Psoas muscle (tissue), 8 donors: ENCODE measurements around the gene TMEM167A. TPM values are rescaled to one million over a fixed set of nuclear protein-coding genes. Genes with fewer than 3 reads are reported as not detected.

Experiments
- ATAC-seq, 4 donors: fragments of 200-7000 bp; cut with Tn5 transposase; one replicate each; pipeline ENCODE4 v1.9.1; 2020; ENCODE audit warnings: moderate library complexity in 3 of 4, mild to moderate bottlenecking in 2 of 4
- DNase-seq, 2 donors: peaks; one replicate each; pipeline ENCODE4 v3.0.0-alpha.2; 2020
- H3K27ac ChIP-seq: fragments of 200-600 bp; one replicate; pipeline ENCODE4 v1.8.0; 2022
- H3K27me3 ChIP-seq, 3 donors: fragments of 200-600 bp in 1 of 3; one replicate each; pipeline versions ENCODE4 v1.6.1 to v1.8.0; 2013 to 2022; ENCODE audit warnings: low read length in 2 of 3, mild to moderate bottlenecking in 2 of 3, moderate library complexity in 1 of 3; ENCODE audit not compliant: insufficient read depth in 3 of 3
- H3K36me3 ChIP-seq, 2 donors: fragments of 200-600 bp in 1 of 2; one replicate each; pipeline versions ENCODE4 v1.6.1 to v1.8.0; 2013 to 2022; ENCODE audit warnings: low read depth in 1 of 2, mild to moderate bottlenecking in 1 of 2, moderate library complexity in 1 of 2; ENCODE audit not compliant: insufficient read depth in 1 of 2
- H3K4me1 ChIP-seq: fragments of 200-600 bp; one replicate; pipeline ENCODE4 v1.8.0; 2022
- H3K4me3 ChIP-seq: fragments of 200-600 bp; one replicate; pipeline ENCODE4 v1.8.0; 2022; ENCODE audit warnings: mild to moderate bottlenecking
- H3K9me3 ChIP-seq: fragments of 200-600 bp; one replicate; pipeline ENCODE4 v1.8.0; 2022
- CTCF ChIP-seq: fragments of 200-600 bp; IDR thresholded peaks from one replicate; pipeline ENCODE4 v1.8.0; 2022; ENCODE audit warnings: antibody characterized with exemption
- WGBS, 3 donors: extraction: QIAGEN DNeasy Blood & Tissue Kit; methylation state at CpG; one replicate each; pipeline versions ENCODE4 v1.1.6 to v1.1.7; 2013; 5-methylcytosine and 5-hydroxymethylcytosine counted together
- intact Hi-C, 2 donors: fragments of 100-400 bp; cut with DNase I; formaldehyde crosslinking; loops; one replicate each; pipeline versions ENCODE4 v1.11.0 to v1.14.2; 2022
- polyA plus RNA-seq, 3 donors: library from polyadenylated mRNA; stranded (reverse); fragments of 200-250 nt; gene quantifications; one replicate each; pipeline ENCODE4 v1.2.3, GENCODE V29; 2013
- total RNA-seq, 4 donors: library from RNA; stranded (reverse); fragmentation: NEBNext Ultra II Directional in 2 of 4; extraction: Animal tissue kit (Norgen Biotek cat#: 25700) in 2 of 4; gene quantifications; one replicate each; pipeline versions ENCODE4 v1.2.1 to v1.2.4, GENCODE V29; 2021 to 2023
- donor health status: healthy with polysubstance abuse.
- donor health status: DM: no; HTN: no; CAD: no; lungs with moderate emphysema.
- donor health status: Bipolar disorder and iron deficiency.
- donor health status: healthy.
- donor health status: DM: yes; HTN: yes; CAD: no.
- donor health status: DM: no; HTN: no; CAD: no.
- donor health status: DM: no; HTN: no; CAD: no.
- donor health status: DM: yes; HTN: yes; CAD: no.

TMEM167A gene
- total and polyA plus RNA-seq, 7 donors: 17.7 to 60.8 (median 33.2) TPM

- DNase-seq (no peak), ATAC-seq (no peak)
- Histone ChIP-seq H3K4me1 (no peaks in the 10 kb centered on the region), H3K9me3 (no peaks in the 10 kb centered on the region), H3K36me3 (no peaks in the 10 kb centered on the region), H3K27ac (no peak overlapping the region), H3K4me3 (no peak overlapping the region), H3K27me3 (no peaks in the 10 kb centered on the region)
- TF ChIP-seq CTCF: no peak
- intact Hi-C loops: no loop called here
- 36 to 63% (median 47%) methylated on average over 5 of the region's 5 CpGs for WGBS, 3 donors
Observed at GRCh38 chr5:83006683-83007283, 70.4 kb downstream of the TMEM167A start.

GRCh38 chr5:83003791-83004190, 73.4 kb downstream of the TMEM167A start:
- WGBS, 3 donors: 53 to 68% (median 63%) methylated on average over 2 of the region's 2 CpGs
- no peaks in the 10 kb centered on the region for H3K27me3 ChIP-seq
- no peak for ATAC-seq
- no peak for TF ChIP-seq CTCF
- no peak overlapping the region for H3K4me3 ChIP-seq
- no peaks in the 10 kb centered on the region for H3K4me1 ChIP-seq
- no peak overlapping the region for H3K27ac ChIP-seq
- DNase-seq: no peak
- no peaks in the 10 kb centered on the region for H3K9me3 ChIP-seq
- intact Hi-C loops: no loop called here
- H3K36me3 ChIP-seq: no peaks in the 10 kb centered on the region

Other genes starting within 250 kb of the TMEM167A start
- gene XRCC4, start 153 bp upstream of the TMEM167A start, total RNA-seq: 1 to 10 TPM; 1.6 to 5.7 (median 2.9) TPM
- 1 to 10 TPM; 2.4 to 7.9 (median 6.8) TPM for gene XRCC4, start 153 bp upstream of the TMEM167A start, polyA plus RNA-seq